GM18499 (cell line): ENCODE results near the gene PTH2R.
A peak's percentile ranks its signal among the peaks of the same experiment; 100 is the strongest.
"Not testable (repeated sequence)": the region's sequence is repeated elsewhere in the genome, so short reads cannot be mapped to it uniquely, and the experiment has no call there.

ENCODE experiments used
- ATAC-seq: cut with Tn5 transposase; IDR thresholded peaks from one replicate; pipeline ENCODE4 v1.9.1; 2021; ENCODE audit warnings: moderate number of reproducible peaks; ENCODE audit not compliant: insufficient read depth, unreplicated experiment

The PTH2R gene

DNA sequence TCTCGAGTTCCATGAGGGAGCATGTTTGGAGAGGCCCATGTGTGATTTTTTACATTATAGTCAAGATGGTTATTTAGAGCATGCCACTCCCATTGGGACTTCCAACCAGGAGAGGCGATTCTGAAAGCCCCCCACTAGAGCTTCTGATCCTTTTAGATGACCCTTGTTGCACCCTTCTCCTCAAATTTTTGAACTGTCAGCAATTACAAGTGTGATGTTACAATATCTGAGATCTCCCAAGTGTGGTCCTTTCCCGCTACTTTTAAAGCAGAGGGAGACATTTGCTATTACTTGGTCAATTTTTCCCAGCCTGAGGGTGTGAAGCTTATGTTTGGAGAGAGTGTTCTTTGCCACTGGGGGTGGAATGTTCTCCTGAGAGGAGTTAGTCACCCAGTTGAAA is 16.7 kb upstream of the PTH2R start:
- ATAC-seq = no peak

DNA sequence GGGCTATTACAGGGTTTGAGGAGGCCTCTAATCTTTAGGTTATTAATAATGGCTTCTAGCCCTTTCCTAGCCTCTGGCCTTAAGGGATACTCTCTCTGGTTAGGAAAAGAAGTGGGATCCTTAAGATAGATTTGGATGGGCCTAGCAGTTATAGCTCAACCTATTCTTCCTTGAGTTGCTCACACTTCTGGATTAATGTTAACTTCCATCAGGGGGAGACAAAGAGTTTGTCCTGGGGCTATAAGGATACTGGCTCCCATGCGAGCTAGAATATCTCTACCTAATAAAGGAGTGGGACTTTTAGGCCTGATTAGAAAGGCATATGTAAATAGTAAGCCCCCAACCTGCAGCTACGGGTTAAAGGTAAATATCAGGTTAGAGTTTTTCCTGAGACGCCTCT is 14.3 kb upstream of the PTH2R start:
- ATAC-seq = no peak

DNA sequence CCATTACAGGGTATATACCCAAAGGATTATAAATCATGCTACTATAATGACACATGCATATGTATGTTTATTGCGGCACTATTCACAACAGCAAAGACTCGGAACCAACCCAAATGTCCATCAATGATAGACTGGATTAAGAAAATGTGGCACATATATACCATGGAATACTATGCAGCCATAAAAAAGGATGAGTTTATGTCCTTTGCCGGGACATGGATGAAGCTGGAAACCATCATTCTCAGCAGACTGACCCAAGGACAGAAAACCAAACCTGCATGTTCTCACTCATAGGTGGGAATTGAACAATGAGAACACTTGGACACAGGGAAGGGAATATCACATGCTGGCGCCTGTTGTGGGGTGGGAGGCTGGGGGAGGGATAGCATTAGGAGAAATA is 9.8 kb upstream of the PTH2R start:
- not testable (repeated sequence) for ATAC-seq

DNA sequence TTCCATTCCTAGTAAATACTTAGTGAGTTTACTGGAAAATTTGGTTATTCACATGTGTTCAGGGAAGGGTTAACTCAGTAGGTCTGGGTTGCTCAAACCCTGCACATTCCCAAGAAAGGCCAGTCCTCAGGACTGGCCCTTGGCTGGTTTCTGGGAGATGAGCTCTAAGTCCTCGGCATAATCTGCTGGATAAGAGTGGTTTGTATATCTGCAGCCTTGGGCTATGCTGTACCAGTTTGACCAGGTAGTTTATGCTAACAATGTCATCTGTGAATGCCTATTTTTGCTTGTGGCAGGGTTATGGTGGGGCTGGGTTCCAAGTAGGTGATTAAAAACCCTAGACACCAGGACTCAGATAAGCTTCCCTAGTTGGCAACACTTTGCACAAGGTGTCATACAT is 7.4 kb upstream of the PTH2R start:
- ATAC-seq = no peak

DNA sequence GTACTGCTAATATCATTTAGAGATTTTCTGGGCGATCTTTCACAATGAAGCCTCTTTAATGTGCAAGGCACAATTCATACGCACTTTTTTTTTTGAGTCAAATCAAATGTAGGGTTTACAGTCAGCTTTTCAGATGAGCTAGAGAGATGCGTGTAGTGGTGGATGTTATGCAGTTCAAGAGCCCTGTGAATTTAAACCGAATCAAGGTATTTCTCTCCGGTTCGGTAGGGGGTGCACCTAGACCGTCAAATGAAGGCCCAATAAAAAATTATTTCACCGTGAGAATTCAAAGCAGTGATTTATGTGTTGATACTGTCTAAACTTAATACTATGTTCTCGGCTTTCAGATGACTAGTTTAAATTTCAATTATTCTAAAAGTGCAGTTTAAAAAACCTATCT is 1.1 kb downstream of the PTH2R start:
- no peak for ATAC-seq

DNA sequence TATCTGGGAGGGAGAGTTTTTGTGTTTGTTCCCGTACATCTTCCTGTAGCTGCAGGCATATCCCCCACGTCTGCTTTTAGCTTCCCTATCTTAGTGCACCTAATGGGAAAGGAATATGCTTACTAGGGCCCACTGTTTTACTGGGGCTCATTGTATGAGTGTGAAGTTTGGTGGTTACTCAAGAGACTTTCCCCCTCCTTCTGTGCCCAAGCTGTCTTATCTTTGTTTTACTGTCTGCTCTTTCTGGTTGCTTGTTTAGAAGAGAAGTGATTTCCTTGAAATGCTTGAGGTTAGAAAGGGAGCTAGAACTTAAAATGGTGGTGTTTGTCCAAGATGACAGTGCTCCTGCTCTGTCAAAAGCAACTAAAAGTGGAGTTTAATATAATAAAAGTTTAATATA is 7.3 kb downstream of the PTH2R start:
- no peak for ATAC-seq

DNA sequence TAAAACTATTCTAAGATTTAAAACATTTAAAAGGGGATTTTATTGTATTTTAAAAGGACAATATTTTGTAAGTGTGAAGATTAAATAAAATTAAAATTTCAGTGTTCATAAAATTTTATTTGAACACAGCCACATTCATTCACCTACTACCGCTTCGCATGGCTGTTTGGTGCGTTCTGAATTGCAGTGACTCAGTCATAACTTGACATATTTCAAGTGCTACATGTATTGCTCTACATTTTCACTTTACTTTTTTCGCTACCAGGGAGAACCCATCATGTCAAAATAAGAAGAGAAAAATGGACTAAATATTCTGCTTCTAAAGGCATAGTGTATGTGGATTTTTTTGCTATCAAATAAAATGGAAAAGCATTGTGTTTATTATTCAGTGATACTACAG is 8.7 kb downstream of the PTH2R start:
- peak; percentile 59 for ATAC-seq

DNA sequence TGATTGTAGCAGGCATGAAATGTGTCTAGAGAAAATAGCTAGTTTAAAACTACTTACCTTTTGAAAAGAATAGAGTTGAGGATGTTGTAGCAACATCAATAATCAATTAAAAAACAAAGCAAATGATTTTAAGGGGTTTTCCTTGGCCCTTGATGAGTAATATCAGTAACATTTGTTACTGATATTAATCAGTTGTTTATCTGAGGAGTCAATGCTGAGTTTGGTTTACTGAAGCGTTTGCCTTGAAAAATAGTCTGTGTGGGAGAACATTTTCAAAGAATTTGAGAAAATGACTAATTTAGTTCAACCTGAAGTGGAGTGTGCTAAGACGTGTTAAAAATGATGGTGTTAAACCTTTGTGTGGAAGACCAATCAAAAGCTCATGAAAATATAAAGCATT is 9.3 kb downstream of the PTH2R start:
- peak; percentile 87 for ATAC-seq

DNA sequence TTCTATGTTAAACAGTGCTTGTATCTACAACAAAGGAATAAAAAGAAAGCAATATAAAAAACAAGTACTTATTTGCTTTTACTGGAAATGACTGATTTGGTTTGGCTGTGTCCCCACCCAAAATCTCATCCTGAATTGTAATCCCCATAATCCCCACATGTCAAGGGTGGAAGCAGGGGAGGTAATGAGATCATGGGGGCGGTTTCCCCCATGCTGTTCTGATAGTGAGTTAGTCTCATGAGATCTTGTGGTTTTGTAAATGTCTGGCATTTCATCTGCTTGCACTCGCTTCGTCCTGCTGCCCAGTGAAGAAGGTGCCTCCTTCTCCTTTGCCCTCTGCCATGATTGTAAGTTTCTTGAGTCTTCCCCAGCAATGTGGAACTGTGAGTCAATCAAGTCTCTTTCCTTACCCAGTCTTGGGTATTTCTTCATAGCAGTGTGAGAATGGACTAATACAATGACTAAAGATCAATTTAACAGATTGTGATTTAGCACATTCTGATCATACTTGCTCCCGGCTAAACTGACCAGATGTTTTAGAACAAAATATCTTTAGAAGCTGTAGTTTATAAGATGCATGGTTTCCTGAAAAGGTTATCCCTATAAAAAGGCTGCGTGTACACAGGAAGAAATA is 19.9 kb downstream of the PTH2R start:
- ATAC-seq = no peak

DNA sequence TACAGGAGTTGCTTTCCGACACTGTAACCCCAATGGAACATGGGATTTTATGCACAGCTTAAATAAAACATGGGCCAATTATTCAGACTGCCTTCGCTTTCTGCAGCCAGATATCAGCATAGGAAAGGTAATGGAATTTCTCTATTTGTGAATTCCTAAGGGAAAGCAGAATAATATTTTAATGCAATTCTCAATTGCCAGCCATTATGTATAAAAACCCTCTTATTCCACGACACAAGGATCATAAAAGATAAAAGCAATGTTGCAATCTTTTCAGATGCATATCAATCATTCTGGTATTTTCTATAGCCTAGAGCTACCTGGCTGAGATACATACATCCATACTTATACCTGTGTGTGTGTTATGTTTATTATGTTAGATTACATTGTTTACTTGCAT is 31.2 kb downstream of the PTH2R start:
- no peak for ATAC-seq

DNA sequence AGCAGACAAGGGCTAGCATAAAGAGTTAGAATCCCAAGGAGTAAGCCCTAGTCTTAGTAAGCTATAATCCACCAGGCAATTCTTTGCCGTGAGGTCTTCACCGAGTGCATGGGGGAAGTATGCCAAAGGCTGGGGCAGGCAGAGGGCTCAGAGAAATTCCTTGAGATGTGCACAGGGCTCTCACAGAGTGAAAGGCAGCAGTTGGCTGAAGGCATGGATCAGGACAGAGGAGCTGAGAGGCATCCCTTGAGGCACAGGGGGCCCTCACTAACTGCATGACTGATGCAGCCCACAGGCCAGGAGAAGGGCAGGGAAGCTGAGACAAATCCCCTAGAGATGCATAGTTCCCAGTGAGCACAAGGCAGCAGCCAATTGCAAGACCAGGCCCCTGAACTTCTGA is 34.1 kb downstream of the PTH2R start:
- ATAC-seq = no peak

DNA sequence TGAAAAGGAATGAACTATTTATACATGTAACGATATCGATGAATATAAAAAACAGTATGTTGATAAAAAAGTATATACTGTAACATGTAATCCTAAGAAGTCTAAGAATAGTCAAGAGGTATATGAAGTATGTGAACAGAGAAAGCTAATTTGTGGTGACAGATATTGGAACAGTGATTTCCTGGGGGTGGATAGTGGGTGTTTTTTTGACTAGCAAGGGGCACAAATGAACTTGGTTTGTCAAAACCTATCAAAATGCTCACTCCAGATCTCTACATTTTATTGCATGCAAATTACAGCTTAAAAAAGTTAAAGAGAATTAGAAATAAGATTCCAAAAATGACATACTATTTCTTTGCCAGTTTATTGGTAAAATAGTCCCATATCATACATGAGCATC is 35.4 kb downstream of the PTH2R start:
- no peak for ATAC-seq

DNA sequence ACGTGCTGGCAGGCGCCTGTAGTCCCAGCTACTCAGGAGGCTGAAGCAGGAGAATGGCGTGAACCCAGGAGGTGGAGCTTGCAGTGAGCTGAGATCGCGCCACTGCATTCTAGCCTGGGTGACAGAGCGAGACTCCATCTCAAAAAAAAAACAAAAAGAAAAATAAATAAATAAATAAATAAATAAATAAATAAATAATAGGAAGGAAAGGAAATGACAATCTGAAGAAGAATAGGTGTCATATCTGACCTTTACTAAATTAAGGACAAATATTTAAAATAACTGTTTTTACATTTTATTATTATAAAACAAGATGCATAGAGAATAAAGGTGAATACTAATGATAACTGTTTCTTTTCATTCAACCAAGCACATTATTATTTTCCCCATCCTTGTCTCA is 40.9 kb downstream of the PTH2R start:
- ATAC-seq = not testable (repeated sequence)

DNA sequence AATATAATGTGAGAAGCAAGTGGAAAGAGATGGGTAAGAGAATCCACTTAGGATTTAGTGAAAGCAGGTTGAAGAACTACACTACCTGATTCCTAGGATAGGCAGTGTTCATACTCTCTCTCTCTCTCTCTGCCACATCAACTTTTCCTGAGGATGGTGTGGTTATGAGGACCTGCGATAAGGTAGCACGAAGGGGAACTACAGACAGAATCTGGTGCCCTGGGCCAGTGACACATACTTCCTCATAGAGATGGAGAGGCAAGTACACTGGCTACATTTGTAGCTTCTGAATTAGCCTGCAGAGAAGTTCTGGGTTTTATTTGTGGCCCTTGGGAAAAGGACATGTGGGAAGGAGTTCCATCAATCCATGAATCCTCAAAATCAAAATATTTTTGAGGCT is 44.5 kb downstream of the PTH2R start:
- no peak for ATAC-seq

DNA sequence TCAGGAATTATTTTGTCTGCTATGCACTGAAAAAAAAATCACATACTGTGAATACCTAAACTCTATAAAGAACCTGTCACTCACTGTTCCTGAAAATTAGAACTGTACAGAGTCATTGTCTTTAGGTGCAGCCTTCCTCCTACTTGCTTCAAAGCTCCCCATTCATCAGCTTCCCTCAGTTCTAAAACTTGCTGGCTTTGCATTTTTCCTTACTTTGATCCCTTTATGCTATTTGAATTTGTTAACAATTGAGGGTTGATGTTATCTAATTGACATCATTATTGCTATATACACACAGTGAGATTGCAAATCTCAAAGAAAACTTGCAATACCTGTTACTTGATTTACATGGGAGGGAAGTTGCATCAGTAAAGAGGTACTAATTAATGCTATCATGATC is 48.3 kb downstream of the PTH2R start:
- ATAC-seq = no peak

DNA sequence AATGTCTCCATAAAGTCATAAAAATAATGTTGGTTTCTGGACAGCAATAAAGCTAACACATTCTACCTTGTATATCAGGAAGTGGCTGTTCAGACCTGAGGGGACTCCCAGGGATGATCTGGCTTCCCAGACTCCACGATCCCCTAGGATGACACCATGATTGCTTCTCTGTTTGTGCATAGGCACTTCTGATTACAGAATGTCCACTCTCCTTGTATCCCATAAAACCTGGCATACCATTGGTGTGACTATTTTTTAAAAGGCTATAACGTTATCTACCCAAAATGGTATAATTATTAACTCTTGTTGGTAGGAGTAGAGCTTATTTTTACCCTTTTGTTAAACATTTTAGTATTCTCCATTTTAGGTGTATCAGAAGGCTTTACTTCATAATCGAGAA is 57.1 kb downstream of the PTH2R start:
- no peak for ATAC-seq

DNA sequence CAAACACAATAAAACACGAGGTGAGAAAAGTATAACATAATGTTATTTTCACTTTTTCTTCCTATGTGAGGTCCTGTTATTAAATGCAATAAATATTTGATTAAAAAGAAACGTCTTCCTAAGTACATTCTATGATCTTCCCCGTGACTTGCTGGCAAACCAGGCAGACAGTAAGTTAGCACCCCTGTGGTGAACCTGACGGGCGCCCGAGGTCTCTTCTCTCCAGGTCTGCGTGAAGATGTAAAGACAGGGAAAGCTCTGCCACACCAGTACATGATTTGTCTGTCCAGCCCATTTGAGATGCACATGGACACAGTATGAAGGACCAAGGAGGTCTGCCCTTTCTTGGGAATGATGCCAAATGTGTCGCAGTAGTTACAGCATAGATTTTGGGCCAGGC is 57.6 kb downstream of the PTH2R start:
- ATAC-seq = no peak

DNA sequence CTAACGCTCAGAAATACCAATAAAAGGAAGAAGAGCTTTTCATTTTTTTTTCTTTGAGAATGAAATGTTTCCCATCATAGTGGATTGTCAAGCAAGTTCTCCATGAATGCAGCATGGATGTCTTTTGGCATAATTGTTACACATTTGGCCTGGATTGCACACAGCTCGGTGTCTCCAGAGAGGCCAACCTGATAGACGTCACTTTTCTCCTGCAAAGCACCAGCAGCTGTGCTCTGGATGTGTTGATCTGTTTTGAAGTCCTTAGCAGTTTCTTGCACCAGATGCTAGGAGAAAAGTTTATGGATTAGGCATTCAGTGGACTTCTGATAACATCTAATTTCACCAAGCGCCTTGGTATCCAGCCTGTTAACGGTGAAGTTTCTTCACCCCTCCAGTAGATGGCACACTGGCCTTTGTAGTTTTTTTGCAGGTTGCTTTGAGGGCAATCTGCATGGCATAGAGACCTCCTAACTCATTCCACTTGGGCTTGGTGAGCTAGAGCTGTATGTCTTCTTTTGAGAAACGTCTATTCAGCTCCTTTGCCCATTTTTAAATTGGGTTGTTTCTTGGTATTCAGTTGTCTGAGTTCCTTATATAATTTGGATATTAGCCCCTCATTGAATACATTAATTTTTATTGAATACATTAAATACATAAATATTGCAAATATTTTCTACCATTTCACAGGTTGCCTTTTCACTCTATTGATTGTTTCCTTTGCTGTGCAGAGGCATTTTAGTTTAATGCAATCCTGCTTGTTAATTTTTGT is 59.7 kb downstream of the PTH2R start:
- ATAC-seq = peak; percentile 83

DNA sequence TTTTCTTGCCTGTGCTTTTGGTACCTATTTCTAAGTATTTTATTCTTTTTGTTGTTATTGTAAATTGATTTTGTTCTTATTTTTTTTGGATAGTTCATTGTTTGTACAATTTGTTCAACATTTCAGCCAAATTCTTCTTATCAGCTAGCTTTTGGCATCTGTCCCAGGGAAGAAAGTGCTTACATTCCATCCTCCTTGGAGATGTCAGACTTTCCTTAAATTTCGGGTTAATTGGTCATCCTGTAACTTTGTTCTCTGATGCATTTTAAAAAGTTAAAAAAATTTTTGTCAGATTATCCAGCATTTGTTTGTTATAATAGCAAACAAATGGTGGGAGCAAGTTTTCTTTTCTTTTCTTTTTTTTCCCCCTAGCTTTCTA is 60.3 kb downstream of the PTH2R start:
- ATAC-seq = no peak

DNA sequence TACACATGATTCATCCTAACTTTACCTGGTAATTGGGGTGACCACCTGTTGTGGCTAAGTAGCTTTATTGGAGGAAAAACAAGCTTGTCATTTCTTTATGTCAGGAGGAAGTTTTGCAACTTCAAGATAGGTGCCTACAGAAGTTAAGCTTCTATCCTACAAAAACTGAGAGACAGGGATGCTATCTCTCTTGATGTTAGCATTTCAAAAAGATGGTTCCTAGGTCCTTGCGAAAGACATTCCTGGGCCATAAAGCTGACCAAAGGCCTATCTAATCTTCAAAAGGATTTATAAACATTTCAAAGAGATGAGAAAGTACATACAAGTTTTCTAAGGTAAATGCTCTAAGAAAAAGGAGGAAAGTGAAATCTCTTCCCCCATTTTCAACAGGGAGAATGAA is 61.0 kb downstream of the PTH2R start:
- ATAC-seq = no peak

DNA sequence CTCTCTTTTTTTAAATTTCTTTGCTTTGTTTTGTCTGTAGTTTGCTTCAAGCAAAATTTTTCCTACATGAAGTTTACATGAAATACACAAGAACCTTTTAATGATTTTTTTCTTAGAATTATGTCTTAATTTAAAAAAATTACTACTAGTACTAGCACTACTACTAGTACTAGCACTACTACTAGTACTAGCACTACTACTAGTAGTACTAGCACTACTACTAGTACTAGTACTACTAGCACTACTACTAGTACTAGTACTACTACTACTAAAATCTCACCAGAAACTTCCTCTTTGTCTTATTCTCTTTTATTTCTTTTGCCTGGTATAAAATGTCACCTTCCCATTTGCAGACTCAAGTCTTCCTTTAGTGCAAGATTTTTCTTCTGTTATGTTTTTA is 71.1 kb downstream of the PTH2R start:
- ATAC-seq = no peak

DNA sequence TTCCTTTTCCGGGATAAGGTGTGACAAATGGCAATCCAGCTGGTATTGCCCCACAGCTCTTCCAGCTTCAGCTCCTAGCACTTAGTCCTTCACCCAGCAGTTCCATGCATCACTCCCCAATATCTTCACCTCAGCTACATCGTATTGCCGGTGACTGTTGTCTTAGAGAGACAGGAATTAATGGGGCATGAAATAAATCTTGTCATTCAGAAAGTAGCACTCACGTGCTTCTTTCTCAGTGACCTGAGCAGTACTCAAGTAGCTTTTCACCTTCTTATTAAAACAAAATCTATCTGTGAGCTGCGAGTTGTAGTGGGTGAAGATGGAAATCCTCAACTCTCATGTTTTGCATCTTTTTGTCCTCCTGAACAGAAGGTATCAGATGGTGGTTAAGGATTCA is 72.8 kb downstream of the PTH2R start:
- ATAC-seq = peak; percentile 64
